Activated B cell treated with CpG ODN at 0.5 μM for 24 hours (primary cell): ENCODE results near the gene NID2. TPM values are rescaled to one million over a fixed set of nuclear protein-coding genes. Genes with fewer than 3 reads are reported as not detected.

Source experiments
- ATAC-seq: fragments of 200-7000 bp; cut with Tn5 transposase; one replicate; pipeline ENCODE4 v1.10.0; 2021; ENCODE audit warnings: low read depth, mild to moderate bottlenecking, moderate library complexity
- CTCF ChIA-PET: fragments of 350-600 bp; sonication (Branson Sonifier 250); formaldehyde crosslinking; loops from one replicate; lab custom pipeline; 2021; ENCODE audit warnings: antibody characterized with exemption; lab: Charles Lee
- POLR2A ChIA-PET: fragments of 350-600 bp; sonication (Branson Sonifier 250); formaldehyde crosslinking; loops from one replicate; lab custom pipeline; 2021; ENCODE audit warnings: antibody characterized with exemption; lab: Charles Lee
- DNase-seq: peaks from one replicate; pipeline ENCODE4 v3.0.0; 2022
- H3K27ac Mint-ChIP-seq: one replicate; pipeline ENCODE4 v1.8.0; 2020; ENCODE audit warnings: mixed read lengths
- H3K27me3 Mint-ChIP-seq: one replicate; pipeline ENCODE4 v1.8.0; 2021; ENCODE audit warnings: mixed read lengths
- H3K36me3 Mint-ChIP-seq: one replicate; pipeline ENCODE4 v1.8.0; 2021; ENCODE audit warnings: low read depth, mixed read lengths
- H3K4me1 Mint-ChIP-seq: one replicate; pipeline ENCODE4 v1.8.0; 2021; ENCODE audit warnings: mixed read lengths
- H3K4me3 Mint-ChIP-seq: one replicate; pipeline ENCODE4 v1.8.0; 2020; ENCODE audit warnings: mild to moderate bottlenecking, mixed read lengths
- H3K9me3 Mint-ChIP-seq: one replicate; pipeline ENCODE4 v1.8.0; 2020; ENCODE audit warnings: mixed read lengths
- intact Hi-C: fragments of 100-400 bp; cut with micrococcal nuclease; formaldehyde crosslinking; loops from one replicate; pipeline ENCODE4 v1.15.1; 2024
- total RNA-seq: library from RNA; stranded (reverse); gene quantifications from 2 replicates; pipeline ENCODE4 v1.2.3, GENCODE V29; 2022
- TF ChIP-seq, protein P1 (sequence below): fragments of 200-600 bp; IDR thresholded peaks from one replicate; pipeline ENCODE4 v1.8.0; 2022; ENCODE audit warnings: antibody characterized with exemption, mild to moderate bottlenecking

NID2 gene
- total RNA-seq, 1 donor from 2014 or later = not detected

GRCh38 chr14:52021957-52022600 is 46.8 kb downstream of the NID2 start:
- POLR2A ChIA-PET = no interaction called here
- DNase-seq (no peak), ATAC-seq (peak; percentile 52)
- CTCF ChIA-PET = no interaction called here
- Mint-ChIP-seq H3K36me3 (no peaks in the 10 kb centered on the region), H3K9me3 (peaks cover 3% of the 10 kb centered on the region), H3K27ac (no peak overlapping the region), H3K4me3 (no peak overlapping the region), H3K4me1 (peaks cover 14% of the 10 kb centered on the region), H3K27me3 (no peaks in the 10 kb centered on the region)
- TF ChIP-seq, protein P1, sequence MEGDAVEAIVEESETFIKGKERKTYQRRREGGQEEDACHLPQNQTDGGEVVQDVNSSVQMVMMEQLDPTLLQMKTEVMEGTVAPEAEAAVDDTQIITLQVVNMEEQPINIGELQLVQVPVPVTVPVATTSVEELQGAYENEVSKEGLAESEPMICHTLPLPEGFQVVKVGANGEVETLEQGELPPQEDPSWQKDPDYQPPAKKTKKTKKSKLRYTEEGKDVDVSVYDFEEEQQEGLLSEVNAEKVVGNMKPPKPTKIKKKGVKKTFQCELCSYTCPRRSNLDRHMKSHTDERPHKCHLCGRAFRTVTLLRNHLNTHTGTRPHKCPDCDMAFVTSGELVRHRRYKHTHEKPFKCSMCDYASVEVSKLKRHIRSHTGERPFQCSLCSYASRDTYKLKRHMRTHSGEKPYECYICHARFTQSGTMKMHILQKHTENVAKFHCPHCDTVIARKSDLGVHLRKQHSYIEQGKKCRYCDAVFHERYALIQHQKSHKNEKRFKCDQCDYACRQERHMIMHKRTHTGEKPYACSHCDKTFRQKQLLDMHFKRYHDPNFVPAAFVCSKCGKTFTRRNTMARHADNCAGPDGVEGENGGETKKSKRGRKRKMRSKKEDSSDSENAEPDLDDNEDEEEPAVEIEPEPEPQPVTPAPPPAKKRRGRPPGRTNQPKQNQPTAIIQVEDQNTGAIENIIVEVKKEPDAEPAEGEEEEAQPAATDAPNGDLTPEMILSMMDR = no peak
- intact Hi-C loops = no loop called here

DNA sequence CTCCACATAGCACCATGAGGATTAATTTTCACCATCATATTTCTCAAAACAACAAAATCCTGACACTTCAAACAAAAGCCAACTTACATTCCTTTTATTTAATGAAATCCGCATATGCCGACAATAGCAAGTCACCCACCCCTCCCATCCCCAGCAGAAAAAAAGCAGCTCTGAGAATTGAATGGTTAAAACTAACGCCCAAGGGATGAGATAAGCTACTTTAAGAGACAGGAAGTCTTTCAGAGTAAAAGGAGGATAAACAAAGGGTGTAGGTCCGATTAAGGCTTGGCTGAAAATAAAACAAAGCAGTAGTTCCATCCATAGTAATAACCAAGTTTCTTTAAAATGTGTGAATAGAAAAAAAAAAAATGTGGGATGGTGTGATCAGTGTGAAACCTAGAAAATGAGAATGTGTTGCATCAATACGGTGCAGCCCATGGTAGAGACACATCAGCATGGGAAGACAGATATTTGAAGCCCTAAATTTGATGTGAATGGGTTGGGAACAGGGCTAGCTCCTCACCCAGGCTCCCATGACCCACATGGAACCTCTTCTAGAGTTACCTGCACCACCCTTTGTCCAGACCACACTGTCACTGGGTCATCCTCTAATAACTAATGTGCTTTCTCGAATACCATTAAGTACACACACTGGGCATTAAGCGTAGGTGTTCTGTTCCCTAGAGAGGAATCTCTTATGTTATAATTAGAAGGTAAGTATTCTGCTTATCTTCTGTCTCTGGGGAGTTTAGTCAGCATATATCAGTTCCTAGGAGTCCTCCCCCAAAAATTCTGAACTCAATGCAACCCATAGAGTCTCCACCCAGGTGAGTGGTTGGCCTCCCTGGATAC is 47.8 kb downstream of the NID2 start:
- intact Hi-C loops = no loop called here
- TF ChIP-seq, protein P1 = no peak
- Mint-ChIP-seq H3K4me3 (no peak overlapping the region), H3K9me3 (peaks cover 3% of the 10 kb centered on the region), H3K4me1 (peaks cover 14% of the 10 kb centered on the region), H3K36me3 (no peaks in the 10 kb centered on the region), H3K27me3 (no peaks in the 10 kb centered on the region), H3K27ac (no peak overlapping the region)
- POLR2A ChIA-PET = no interaction called here
- no peak for ATAC-seq
- CTCF ChIA-PET = no interaction called here
- no peak for DNase-seq

DNA sequence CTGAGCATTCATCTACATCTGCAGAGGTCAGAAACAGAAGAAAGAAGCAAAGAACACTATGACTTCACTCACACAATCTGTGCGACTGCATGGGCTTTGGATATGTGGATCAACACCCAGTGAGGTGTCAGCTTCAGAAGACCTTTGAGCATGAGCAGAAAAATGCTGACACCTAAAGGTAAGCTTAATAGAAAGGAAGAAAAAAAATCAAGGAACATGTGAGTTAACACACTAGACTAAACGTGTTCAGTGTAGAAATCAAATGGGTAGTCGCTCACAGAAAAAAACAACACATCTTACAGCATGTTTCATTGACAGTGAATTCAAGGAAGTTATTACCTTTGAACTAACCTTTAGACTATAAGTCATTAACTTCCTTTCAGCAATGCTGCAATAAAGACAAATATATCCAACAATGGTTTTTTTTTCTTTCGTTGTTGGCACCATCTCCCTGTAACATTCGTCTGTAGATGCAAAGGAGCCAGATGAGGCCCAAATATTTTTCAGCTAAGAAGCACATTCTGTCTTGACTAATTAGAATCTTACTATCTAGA is 48.6 kb downstream of the NID2 start:
- Mint-ChIP-seq H3K4me1 (peaks cover 14% of the 10 kb centered on the region), H3K36me3 (no peaks in the 10 kb centered on the region), H3K27me3 (no peaks in the 10 kb centered on the region), H3K27ac (no peak overlapping the region), H3K9me3 (peaks cover 3% of the 10 kb centered on the region), H3K4me3 (no peak overlapping the region)
- TF ChIP-seq, protein P1 = no peak
- DNase-seq = no peak
- CTCF ChIA-PET = no interaction called here
- intact Hi-C loops = no loop called here
- POLR2A ChIA-PET = no interaction called here
- no peak for ATAC-seq

- no peaks in the 10 kb centered on the region for H3K36me3 Mint-ChIP-seq
- no peaks in the 10 kb centered on the region for H3K27me3 Mint-ChIP-seq
- intact Hi-C loops = no loop called here
- no peaks in the 10 kb centered on the region for H3K9me3 Mint-ChIP-seq
- DNase-seq (no peak), ATAC-seq (no peak)
- H3K4me1 Mint-ChIP-seq = peaks cover 14% of the 10 kb centered on the region
- TF ChIP-seq, protein P1 = no peak
- H3K4me3 Mint-ChIP-seq = no peak overlapping the region
- ChIA-PET CTCF (no interaction called here), POLR2A (no interaction called here)
- no peak overlapping the region for H3K27ac Mint-ChIP-seq
These were observed 49.9 kb downstream of the NID2 start for GRCh38 chr14:52018970-52019369.

- CTCF ChIA-PET = no interaction called here
- no peak for DNase-seq
- H3K27me3 Mint-ChIP-seq = no peaks in the 10 kb centered on the region
- H3K4me1 Mint-ChIP-seq = peaks cover 14% of the 10 kb centered on the region
- POLR2A ChIA-PET = no interaction called here
- intact Hi-C loops = no loop called here
- TF ChIP-seq, protein P1 = no peak
- H3K4me3 Mint-ChIP-seq = no peak overlapping the region
- ATAC-seq = no peak
- no peak overlapping the region for H3K27ac Mint-ChIP-seq
- no peaks in the 10 kb centered on the region for H3K9me3 Mint-ChIP-seq
- no peaks in the 10 kb centered on the region for H3K36me3 Mint-ChIP-seq
These were observed 50.6 kb downstream of the NID2 start for GRCh38 chr14:52018252-52018651.
